BJ (cell line): Measurements from ENCODE around the gene CUL1. TPM values are rescaled to one million over a fixed set of nuclear protein-coding genes. Genes with fewer than 3 reads are reported as not detected.

Experiments
- CTCF ChIA-PET: fragments of 350-600 bp; formaldehyde crosslinking; extraction: SDS; loops from one replicate; lab custom pipeline; 2021; ENCODE audit warnings: antibody characterized with exemption, inconsistent platforms; lab: Yijun Ruan, JAX
- POLR2A ChIA-PET: fragments of 300-600 bp; sonication (Branson Sonifier 250); formaldehyde crosslinking; extraction: SDS; loops from one replicate; lab custom pipeline; 2021; ENCODE audit warnings: antibody characterized with exemption; lab: Charles Lee
- DNase-seq: peaks from one replicate; pipeline ENCODE4 v3.0.0-alpha.2; 2011; ENCODE audit warnings: low read depth
- H3K27me3 ChIP-seq: 2 replicates; pipeline ENCODE4 v1.6.0; 2011; ENCODE audit warnings: low read length; ENCODE audit not compliant: control insufficient read depth, insufficient read depth
- H3K36me3 ChIP-seq: 2 replicates; pipeline ENCODE4 v1.5.1; 2011; ENCODE audit warnings: low read length; ENCODE audit not compliant: control insufficient read depth, insufficient read depth
- H3K4me3 ChIP-seq: 2 replicates; pipeline ENCODE4 v1.5.1; 2011; ENCODE audit warnings: low read depth, mild to moderate bottlenecking, control low read depth, low read length
- CTCF ChIP-seq: IDR thresholded peaks from 2 replicates; pipeline ENCODE4 v1.5.1; 2011; ENCODE audit warnings: low read depth, mild to moderate bottlenecking, control low read depth, inconsistent platforms, low read length, moderate library complexity; ENCODE audit not compliant: insufficient read depth
- polyA plus RNA-seq: library from polyadenylated mRNA; depleted of rRNA; stranded (reverse); fragments of >200 nt; gene quantifications from 2 replicates; pipeline ENCODE4 v1.2.3, GENCODE V29; 2011

Gene CUL1
- polyA plus RNA-seq, 1 experiment = 38.6 TPM

- ChIA-PET POLR2A (no interaction called here), CTCF (interaction anchor here (0.7 kb wide), 1 partner anchor 287 kb away, joined by 3 read pairs; no protein-coding TSS in a partner anchor)
- no peak for TF ChIP-seq CTCF
- Histone ChIP-seq H3K27me3 (no peaks in the 10 kb centered on the region), H3K36me3 (no peaks in the 10 kb centered on the region), H3K4me3 (no peak overlapping the region)
- DNase-seq = no peak
Measured at GRCh38 chr7:148694631-148695030, 4.1 kb upstream of the CUL1 start.

DNA sequence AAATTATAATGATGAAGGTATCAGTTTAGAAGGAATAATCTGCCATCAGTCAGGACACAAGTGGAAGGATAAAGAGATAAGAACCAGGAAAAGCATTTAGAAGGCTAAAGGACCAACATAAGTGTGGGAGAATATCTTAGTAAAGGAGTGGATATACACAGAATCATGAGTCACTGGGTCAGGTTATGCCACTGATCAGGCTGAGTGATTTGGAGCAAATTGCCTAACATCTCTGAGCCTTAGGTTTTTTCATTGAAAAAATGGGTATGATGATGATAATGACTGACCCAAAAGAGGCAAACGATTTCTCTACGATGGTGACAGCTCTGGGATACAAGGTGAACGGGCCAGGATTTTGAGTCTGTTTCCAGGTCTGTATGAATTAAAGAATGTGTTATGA, 2.8 kb upstream of the CUL1 start:
- no peak for TF ChIP-seq CTCF
- DNase-seq = no peak

DNA sequence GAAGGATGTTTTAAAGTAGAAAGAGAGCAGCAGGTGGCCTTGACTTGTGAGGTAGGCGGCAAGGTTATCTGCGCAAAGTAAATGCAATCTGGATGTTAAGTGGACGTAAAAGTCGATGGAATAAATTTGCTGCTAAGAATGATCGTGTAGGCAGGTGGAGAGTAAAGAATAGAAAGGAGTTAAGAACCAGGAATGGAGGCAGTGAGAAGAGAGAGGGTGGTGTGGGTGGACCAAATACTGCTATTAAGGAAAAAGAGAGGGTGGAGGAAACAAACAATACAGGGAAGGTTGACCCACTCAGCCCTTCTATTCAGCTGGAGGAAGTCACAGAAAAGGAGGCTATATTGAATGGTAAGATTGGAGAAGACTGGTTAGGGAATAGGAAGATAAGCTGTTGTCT, 1.9 kb upstream of the CUL1 start:
- POLR2A ChIA-PET = no interaction called here
- Histone ChIP-seq H3K36me3 (no peaks in the 10 kb centered on the region), H3K4me3 (no peak overlapping the region), H3K27me3 (no peaks in the 10 kb centered on the region)
- CTCF ChIA-PET = interaction anchor here (1.1 kb wide), 1 partner anchor 122 kb away, joined by 3 read pairs; no protein-coding TSS in a partner anchor
- no peak for DNase-seq
- TF ChIP-seq CTCF = no peak

More for the DNA sequence above, 2.8 kb upstream of the CUL1 start:
- POLR2A ChIA-PET = no interaction called here
- Histone ChIP-seq H3K27me3 (no peaks in the 10 kb centered on the region), H3K36me3 (no peaks in the 10 kb centered on the region), H3K4me3 (no peak overlapping the region)
- CTCF ChIA-PET = interaction anchor here (1.0 kb wide), 1 partner anchor 271 kb away, joined by 3 read pairs; no protein-coding TSS in a partner anchor

- Histone ChIP-seq H3K27me3 (no peaks in the 10 kb centered on the region), H3K36me3 (no peaks in the 10 kb centered on the region), H3K4me3 (peak overlapping the region; percentile 87)
- POLR2A ChIA-PET = interaction anchor here (0.7 kb wide), 1 partner anchor 165 kb away, joined by 18 read pairs; no protein-coding TSS in a partner anchor
- no peak for DNase-seq
- CTCF ChIA-PET = interaction anchor here (1.1 to 1.2 kb wide), 2 partner anchors 122 to 123 kb away, joined by 3 to 4 read pairs; no protein-coding TSS in a partner anchor
- no peak for TF ChIP-seq CTCF
Measured at GRCh38 chr7:148697256-148698006, 1.3 kb upstream of the CUL1 start.

GRCh38 chr7:148698007-148698396, 701 bp upstream of the CUL1 start:
- ChIA-PET POLR2A (interaction anchor here (0.7 kb wide), 1 partner anchor 164 kb away, joined by 18 read pairs; no protein-coding TSS in a partner anchor), CTCF (interaction anchor here (1.2 to 1.3 kb wide), 2 partner anchors 122 to 158 kb away, joined by 3 to 4 read pairs; no protein-coding TSS in a partner anchor)
- H3K36me3 ChIP-seq = no peaks in the 10 kb centered on the region
- H3K4me3 ChIP-seq = peak overlapping the region; percentile 87
- TF ChIP-seq CTCF = no peak
- no peaks in the 10 kb centered on the region for H3K27me3 ChIP-seq
- no peak for DNase-seq
